HepG2 (cell line): Measurements from ENCODE around the gene TSGA10.

Experiments used
- GATAD1 ChIP-seq: IDR thresholded peaks from 2 replicates; pipeline ENCODE4 v1.6.1; 2016; ENCODE audit warnings: missing genetic modification reagents, missing compliant biosample characterization
- TF ChIP-seq, protein P1 (sequence below): sonication (generic); formaldehyde crosslinking; IDR thresholded peaks from 2 replicates; pipeline ENCODE4 v1.5.0; 2020; ENCODE audit warnings: mild to moderate bottlenecking, missing genetic modification reagents, moderate library complexity

DNA sequence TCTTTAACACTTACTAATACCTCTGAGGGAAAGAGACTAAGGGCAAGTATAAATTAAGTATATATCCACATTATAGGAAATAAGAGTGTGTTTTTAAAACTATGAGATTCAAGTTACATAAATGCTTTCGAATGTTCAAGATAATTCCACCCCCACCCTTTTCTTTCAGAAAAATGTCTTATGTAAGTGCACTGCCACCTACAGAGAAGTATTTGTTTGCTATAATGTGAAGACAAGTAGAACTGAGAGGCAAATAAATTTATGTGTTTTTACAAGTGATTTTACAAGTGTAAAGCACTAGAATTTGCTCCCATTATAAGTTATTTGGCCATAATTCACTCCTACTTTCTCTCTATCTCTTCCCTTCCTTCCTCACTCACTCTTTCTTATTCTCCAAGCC, 118.8 kb downstream of the TSGA10 start:
- TF ChIP-seq, protein P1, sequence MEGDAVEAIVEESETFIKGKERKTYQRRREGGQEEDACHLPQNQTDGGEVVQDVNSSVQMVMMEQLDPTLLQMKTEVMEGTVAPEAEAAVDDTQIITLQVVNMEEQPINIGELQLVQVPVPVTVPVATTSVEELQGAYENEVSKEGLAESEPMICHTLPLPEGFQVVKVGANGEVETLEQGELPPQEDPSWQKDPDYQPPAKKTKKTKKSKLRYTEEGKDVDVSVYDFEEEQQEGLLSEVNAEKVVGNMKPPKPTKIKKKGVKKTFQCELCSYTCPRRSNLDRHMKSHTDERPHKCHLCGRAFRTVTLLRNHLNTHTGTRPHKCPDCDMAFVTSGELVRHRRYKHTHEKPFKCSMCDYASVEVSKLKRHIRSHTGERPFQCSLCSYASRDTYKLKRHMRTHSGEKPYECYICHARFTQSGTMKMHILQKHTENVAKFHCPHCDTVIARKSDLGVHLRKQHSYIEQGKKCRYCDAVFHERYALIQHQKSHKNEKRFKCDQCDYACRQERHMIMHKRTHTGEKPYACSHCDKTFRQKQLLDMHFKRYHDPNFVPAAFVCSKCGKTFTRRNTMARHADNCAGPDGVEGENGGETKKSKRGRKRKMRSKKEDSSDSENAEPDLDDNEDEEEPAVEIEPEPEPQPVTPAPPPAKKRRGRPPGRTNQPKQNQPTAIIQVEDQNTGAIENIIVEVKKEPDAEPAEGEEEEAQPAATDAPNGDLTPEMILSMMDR (CRISPR knock-in tag), result no peak
- no peak for TF ChIP-seq GATAD1
